HG03342 (cell line): ENCODE data around the gene SPDEF.

ENCODE experiments used
- ATAC-seq: cut with Tn5 transposase; IDR thresholded peaks from one replicate; pipeline ENCODE4 v1.9.1; 2021; ENCODE audit warnings: mild to moderate bottlenecking, moderate library complexity; ENCODE audit not compliant: unreplicated experiment

The SPDEF gene

DNA sequence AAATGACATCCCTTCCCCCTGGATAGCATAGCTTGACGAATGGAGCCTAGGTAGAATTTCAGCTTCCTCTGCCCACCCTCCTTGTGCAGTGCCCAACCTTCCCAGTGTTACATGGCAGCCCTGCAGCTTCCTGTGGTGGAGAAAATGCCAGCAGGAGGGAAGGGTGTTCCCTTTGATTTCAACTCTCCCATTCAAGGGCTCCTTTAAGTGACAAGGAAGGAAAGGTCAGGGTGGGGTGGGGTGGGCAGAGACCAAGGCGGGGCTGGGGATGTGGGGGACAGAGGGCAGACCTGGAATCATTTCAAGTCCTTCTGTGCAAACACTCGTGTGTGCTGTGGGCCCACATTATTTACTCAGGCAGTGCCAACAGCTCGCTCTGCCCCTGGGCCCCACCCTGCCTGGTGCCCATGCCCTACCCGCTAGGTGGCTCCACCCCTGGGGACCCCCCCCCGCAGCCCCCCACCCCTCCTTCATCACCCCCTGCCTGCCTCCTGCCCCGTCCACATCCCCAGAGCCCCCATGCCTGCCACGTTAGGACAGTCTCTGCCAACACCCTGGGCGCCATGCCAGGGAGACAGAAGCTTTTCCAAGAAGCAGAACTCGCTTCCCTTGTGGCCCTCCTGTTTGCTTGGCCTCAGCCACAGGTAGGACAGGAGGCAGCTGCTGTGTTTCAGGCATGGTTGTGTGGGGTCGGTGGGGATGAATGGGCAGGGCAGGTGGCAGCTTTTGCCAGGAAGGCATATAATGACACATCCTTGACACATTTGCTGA lies 9.4 kb downstream of the SPDEF start:
- ATAC-seq = no peak

DNA sequence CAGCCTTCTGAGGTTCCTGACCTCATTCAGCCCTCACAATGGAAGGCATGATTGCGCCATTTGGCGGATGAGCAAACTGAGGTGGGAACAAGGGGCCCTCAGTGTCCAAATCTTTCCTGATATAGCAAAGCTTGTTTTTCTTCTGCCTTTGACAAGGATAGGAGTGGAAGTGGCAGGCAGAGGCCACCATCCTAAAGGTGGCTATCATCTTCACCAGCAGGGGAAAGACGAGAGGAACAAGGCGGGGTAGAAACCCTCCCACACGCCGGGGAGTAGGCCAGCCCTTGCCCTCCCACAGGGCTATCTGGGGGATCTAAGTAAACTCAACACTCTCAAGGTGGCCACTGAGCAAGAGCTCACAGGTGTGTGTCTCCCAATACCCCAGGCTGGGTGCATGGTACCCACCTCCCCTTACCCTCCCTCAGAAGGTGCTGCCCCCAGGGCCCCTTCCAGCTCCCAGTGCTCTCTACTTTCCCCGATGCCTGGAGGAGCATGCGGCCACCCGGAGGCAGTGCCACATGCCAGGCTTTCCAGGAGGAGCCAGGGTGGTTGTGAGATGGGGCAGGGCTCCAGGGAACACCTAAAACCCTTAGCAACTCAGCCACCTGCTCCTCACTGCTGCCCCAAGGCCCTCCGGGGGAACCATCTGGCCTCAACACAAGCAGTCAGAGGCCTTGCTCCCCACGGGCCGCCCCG lies 11.2 kb downstream of the SPDEF start:
- ATAC-seq = no peak

DNA sequence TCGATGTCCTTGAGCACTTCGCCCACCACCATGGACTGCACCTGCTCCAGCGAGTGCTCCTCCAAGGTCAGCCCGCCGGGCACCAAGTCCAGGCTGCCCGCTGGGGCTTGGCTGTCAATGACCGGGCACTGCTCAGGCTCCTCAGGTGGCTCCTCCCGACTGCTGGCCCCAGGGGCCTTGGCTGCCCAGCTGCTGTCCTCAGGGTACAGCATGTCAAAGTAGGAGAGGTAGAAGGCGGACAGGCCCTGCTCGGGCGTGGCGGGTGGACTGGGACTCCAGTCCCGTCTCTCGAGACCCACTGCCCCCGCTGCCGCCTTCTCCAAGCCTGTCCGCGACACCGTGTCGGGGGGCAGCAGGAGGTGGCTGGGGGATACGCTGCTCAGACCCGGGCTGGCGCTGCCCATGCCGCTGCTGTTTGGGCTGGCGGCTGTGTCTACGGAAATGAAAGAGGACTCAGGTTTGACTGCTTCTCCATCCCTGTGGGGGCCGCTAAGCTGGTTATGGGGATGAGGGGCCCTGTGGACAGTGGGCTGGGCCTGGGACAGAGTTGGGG lies 12.0 kb downstream of the SPDEF start:
- no peak for ATAC-seq

DNA sequence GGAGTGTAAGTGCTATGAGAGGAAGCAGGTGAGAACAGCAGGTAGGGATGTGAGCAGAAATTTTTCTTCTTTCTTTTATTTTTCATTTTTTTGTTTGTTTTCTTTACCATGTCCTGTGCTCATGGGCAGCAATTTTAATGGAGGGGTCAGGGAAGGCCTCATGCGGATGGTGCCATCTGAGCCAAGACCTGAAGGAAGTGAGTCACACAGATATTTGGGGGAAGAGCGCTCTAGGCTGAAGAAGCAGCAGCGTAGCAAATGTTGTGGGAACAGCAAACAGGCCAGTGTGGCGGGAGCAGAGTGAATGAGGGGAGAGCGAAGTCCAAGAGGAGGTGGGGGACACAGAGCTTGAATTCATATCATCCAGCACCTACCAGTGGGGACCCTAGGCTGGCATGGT lies 12.7 kb downstream of the SPDEF start:
- ATAC-seq = no peak

GRCh38 chr6:34540841-34541240 lies 15.3 kb downstream of the SPDEF start:
- ATAC-seq = no peak

- no peak for ATAC-seq
These were observed 15.9 kb downstream of the SPDEF start for GRCh38 chr6:34540222-34540621.

DNA sequence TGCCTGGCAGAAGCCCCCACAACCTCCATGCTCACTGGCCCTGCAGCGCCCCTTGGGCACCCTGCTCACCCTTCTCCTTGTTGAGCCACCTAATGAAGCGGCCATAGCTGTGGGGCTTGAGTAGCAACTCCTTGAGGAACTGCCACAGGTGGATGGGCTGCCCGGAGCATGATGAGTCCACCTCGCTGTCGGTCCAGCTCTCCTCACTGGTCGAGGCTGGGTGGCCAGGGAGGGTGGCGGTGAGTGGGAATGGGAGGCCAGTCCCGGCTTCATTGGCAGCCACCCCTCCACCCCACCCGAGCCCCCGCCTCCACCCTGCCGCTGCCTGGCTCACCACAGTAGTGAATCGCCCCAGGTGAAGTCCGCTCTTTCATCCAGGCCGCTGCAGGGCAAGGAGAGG lies 16.9 kb downstream of the SPDEF start:
- no peak for ATAC-seq

DNA sequence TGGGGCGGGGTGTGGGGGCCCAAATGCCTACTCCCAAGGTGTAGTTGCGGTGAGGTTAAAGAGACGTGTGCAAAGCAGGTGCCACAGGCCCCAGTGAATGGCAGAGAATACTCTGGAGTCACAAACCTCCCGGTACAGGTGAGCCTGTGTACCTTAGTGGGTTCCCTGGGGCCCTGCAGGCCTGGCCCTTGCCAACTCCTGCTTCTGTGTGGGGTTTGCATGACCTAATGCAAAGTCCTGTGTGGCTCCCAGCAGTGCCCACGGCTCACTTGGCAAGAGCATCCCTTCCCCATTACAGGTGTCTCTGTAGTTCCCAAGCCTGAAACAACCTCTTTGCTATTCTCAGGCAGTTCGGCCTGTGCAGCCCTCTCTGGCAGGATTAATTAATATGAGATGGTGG lies 17.5 kb downstream of the SPDEF start:
- ATAC-seq = no peak

DNA sequence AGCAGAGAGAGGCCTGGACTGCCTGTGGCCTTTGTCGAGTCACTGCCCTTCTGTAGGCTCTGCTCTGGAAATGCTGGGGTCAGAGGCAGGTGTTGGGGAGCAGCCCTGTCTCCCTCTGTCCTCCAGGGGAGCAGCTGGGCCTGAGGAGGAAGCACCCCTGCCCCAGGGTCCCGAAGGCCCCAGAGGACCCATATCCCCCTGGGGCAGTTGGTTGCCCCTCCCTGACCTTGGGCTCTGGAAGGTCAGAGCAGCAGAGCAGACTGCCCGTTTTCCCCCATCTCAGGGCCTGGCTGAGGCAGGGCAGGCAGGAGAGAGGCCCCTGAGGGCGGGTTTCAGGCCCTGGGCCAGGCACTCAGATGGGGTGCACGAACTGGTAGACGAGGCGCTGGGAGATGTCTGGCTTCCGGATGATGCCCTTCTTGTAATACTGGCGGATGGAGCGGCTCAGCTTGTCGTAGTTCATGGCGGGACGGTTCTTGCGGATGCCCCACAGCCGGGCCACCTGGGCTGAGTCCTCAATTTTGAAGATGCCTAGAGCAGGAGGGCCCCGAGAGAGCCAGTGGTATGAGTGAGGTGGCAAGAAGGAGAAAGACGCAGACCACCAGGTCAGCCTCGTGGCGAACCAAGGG lies 18.1 kb downstream of the SPDEF start:
- ATAC-seq = no peak

DNA sequence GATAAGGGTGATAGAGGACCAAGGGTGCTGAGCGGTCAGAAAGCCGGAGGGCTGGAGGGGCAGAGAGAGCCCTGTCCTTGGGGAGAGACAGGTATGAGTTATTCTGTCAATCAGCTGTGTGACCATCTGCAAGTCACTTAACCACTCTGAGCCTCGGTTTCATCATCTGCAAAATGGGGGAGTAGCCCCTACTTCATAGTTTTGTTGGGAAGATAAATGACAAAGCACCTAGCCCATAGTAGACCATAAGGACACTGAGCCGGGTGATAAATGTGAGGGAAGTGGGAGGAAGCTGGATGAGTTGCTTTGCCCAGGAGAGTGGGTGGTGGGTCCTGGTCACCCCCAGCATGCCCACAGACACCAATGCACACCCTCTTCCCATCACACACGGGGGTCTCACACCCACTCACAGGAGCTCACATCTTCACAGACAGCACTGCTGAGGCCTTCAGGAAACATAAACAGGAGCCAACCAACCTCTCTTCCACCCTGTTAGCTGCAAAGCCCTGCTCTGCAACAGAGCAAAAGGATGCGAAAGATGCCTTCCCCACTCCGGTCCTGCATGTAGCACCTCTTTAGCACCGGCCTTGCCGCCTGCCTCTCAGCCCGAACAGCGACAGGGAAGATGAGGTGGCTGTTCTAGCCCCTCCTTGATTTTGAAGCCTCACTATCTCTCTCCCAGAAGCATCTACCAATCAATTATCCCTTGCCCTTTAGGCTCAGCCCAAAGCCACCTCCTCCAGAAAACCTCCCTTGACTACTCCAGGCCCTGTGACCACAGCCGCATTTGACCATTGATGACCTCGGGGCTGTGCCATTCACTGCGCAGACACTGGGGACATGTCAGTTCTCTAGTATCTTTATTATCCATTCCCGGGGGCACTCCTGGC lies 18.9 kb downstream of the SPDEF start:
- no peak for ATAC-seq

- ATAC-seq = no peak
These were observed 19.7 kb downstream of the SPDEF start for GRCh38 chr6:34536251-34536958.

DNA sequence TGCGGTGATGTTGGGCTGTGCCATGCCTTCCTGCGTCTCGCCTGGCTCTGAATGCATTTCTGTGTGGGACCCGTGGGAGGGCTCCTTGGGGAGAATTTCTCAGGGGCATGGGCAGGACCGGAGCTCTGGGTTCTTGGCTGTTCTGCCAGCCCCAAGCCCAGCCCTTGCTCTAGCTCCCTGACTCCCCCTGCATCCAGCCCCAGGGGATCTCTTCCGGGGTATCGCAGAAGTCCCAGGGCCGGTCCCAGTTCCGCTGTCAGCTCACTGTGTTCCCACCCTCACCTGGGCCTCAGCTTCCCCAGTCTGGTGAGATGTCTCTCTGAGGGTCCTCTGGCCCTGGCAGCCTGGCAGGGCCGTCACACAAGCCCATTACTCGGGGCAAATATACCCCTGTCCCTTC lies 20.5 kb downstream of the SPDEF start:
- ATAC-seq = no peak

- no peak for ATAC-seq
These were observed 20.9 kb downstream of the SPDEF start for GRCh38 chr6:34535199-34535598.

DNA sequence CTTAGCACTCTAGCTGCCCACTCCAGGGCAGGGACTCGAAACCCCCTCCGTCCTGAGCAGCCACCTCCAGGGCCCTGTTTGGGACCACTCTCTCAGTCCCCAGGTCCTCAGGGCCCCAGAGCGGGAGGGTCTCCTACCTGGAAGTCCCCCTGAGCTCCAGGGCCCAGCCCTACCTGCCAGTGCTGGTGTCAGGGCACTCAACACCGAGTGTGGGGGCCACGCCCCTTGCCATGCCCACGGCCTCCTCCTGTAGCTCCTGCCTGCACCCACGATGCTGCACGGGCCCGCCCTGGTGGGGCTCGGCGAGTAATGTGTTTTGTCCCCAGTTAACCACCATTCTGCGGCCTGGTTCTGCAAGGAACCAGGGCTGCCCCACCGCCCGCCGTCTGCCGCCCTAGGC lies 21.5 kb downstream of the SPDEF start:
- no peak for ATAC-seq

- no peak for ATAC-seq
These were observed 22.0 kb downstream of the SPDEF start for GRCh38 chr6:34534146-34534545.

DNA sequence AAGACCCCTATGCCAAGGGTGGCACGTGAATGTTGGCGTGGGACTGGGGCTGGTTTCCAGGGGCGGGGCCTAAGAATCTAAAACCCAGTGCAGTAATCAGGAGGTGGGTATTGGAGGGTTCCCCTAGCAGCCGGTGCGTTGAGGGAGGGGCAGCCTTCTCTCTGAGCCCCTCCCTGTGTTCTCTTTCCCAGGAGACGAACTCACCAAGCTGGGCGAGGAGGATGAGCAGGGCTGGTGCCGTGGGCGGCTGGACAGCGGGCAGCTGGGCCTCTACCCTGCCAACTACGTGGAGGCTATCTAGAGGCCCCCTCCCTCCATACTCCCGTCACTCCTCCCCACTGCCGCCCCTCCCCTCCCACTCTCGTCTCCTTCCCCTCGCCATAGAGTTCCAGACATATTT lies 23.9 kb downstream of the SPDEF start:
- no peak for ATAC-seq

GRCh38 chr6:34531580-34532201 lies 24.4 kb downstream of the SPDEF start:
- ATAC-seq = no peak

DNA sequence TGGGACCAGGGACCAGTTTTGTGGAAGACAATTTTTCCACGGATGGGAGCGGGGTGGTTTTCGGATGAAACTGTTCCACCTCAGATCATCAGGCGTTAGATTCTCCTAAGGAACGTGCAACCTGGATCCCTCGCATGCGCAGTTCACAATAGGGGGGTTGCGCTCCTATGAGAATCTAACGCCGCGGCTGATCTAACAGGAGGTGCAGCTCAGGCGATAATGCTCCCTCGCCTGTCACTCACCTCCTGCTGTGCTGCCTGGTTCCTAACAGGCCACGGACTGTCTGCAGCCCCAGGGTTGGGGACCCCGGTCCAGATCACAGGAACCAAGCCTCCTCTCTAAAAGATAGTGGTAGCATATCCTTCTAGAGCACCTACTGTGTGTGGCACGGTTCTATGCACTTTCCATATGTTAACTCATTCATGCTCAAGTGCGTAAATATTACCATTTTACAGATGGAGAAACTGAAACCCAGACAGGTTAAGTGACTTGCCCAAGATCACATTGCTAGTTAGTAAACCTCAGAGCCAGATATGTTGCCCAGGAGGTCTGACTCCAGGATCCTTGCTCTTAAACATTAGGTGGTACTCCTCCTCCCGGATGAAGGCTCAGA lies 25.3 kb downstream of the SPDEF start:
- no peak for ATAC-seq

GRCh38 chr6:34529665-34530327 lies 26.3 kb downstream of the SPDEF start:
- no peak for ATAC-seq
